Gastroesophageal sphincter (tissue), 3 donors: ENCODE measurements around the gene TMEM171.

Experiments used
- EP300 ChIP-seq: sonication (generic); formaldehyde crosslinking; IDR thresholded peaks from one replicate; pipeline ENCODE4 v1.6.1; 2017; ENCODE audit warnings: antibody characterized with exemption, mild to moderate bottlenecking
- POLR2A ChIP-seq, 2 donors: fragments of 450-650 bp; IDR thresholded peaks; one replicate each; pipeline ENCODE4 v1.6.1; 2017; ENCODE audit warnings: antibody characterized with exemption in 2 of 2, mild to moderate bottlenecking in 2 of 2, moderate library complexity in 1 of 2
- POLR2AphosphoS5 ChIP-seq: sonication (generic); formaldehyde crosslinking; IDR thresholded peaks from one replicate; pipeline ENCODE4 v1.6.1; 2017; ENCODE audit warnings: antibody characterized with exemption
- TF ChIP-seq, protein P1 (sequence below), 4 experiments: fragments of 200-600 bp in 2 of 4; fragments of 450-650 bp in 2 of 4; sonication (generic) in 1 of 4; IDR thresholded peaks; one replicate each; pipeline ENCODE4 v1.5.1; 2017 to 2019; ENCODE audit warnings: antibody characterized with exemption in 4 of 4, mild to moderate bottlenecking in 2 of 4, moderate library complexity in 2 of 4

DNA sequence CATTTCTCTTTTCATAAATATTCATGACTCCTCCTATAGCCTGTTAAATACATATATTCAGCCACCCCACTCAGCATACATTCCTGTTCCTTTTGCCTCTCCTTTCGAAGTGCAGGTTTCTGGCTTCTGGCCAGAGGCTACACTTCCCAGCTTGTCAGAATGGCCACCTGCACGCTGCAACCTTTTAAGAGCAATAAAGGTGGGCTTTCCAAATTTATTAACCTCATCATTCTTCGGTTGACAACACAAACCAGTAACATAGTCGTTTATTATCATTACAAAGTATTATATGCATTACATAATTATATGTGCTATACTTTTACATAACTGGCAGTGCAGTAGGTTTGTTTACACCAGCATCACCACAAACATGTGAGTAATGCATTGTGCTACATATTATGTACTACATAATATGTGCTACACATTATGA, 16.5 kb upstream of the TMEM171 start:
- TF ChIP-seq, protein P1, sequence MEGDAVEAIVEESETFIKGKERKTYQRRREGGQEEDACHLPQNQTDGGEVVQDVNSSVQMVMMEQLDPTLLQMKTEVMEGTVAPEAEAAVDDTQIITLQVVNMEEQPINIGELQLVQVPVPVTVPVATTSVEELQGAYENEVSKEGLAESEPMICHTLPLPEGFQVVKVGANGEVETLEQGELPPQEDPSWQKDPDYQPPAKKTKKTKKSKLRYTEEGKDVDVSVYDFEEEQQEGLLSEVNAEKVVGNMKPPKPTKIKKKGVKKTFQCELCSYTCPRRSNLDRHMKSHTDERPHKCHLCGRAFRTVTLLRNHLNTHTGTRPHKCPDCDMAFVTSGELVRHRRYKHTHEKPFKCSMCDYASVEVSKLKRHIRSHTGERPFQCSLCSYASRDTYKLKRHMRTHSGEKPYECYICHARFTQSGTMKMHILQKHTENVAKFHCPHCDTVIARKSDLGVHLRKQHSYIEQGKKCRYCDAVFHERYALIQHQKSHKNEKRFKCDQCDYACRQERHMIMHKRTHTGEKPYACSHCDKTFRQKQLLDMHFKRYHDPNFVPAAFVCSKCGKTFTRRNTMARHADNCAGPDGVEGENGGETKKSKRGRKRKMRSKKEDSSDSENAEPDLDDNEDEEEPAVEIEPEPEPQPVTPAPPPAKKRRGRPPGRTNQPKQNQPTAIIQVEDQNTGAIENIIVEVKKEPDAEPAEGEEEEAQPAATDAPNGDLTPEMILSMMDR (IDR thresholded peaks at IDR 0.05) = no peak
- TF ChIP-seq POLR2A (IDR thresholded peaks at IDR 0.05) = no peak
- TF ChIP-seq POLR2AphosphoS5 = no peak
- TF ChIP-seq EP300 = no peak
